Measurements from ENCODE around the gene KNOP1. TPM values are rescaled to one million over a fixed set of nuclear protein-coding genes. Genes with fewer than 3 reads are reported as not detected.
"Not testable (repeated sequence)": the region's sequence is repeated elsewhere in the genome, so short reads cannot be mapped to it uniquely, and the experiment has no call there.

The KNOP1 gene
- total RNA-seq, 2 donors from 2014 or later = 83.9 to 95.9 TPM

DNA sequence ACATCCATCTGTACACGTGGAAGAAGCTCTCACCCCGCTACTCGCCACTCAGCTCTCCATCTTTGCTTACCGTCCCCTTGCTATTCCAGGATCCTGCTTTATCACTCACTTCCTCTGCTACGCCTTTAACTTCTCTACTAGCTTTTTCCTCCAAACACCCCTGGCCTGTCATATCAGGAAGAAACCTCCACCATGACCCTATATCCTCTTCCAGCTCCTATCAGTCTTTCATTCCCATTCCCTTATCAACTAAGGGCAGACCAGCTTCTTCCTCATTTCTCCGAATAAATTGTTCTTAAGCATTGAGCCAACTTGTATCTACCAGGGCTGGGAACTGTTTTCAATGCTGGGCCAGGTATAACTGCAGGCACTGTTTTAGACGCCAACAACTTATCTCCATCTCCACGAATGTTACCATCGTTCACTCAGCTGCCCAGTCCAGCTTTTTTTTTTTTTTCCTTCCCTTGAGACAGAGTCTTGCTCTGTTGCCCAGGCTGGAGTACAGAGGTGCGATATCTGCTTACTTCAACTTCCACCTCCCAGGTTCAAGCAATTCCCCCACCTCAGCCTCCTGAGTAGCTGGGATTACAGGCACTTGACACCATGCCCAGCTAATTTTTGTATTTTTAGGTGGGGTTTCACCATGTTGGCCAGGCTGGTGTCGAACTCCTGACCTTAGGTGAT, 4.4 kb upstream of the KNOP1 start:
- 84 to 90% methylated on average over 10 to 11 of the region's 11 CpGs for WGBS, 2 experiments (ENCODE audit: insufficient coverage in 1 of 2, insufficient read length in 1 of 2)
- no peaks in the 10 kb centered on the region for H3K36me3 ChIP-seq (ENCODE audit: control insufficient read depth, insufficient read depth, low read length)
- TF ChIP-seq, protein P1, sequence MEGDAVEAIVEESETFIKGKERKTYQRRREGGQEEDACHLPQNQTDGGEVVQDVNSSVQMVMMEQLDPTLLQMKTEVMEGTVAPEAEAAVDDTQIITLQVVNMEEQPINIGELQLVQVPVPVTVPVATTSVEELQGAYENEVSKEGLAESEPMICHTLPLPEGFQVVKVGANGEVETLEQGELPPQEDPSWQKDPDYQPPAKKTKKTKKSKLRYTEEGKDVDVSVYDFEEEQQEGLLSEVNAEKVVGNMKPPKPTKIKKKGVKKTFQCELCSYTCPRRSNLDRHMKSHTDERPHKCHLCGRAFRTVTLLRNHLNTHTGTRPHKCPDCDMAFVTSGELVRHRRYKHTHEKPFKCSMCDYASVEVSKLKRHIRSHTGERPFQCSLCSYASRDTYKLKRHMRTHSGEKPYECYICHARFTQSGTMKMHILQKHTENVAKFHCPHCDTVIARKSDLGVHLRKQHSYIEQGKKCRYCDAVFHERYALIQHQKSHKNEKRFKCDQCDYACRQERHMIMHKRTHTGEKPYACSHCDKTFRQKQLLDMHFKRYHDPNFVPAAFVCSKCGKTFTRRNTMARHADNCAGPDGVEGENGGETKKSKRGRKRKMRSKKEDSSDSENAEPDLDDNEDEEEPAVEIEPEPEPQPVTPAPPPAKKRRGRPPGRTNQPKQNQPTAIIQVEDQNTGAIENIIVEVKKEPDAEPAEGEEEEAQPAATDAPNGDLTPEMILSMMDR (conservative IDR thresholded peaks at IDR 0.05) = no peak
- peaks cover 6% of the 10 kb centered on the region for H3K36me3 Mint-ChIP-seq (ENCODE audit: low read depth)
- DNase-seq = no peak
- H3K9ac ChIP-seq (ENCODE audit: extremely low read depth, low read length, poor library complexity, severe bottlenecking) = no peak overlapping the region
- H3K27me3 ChIP-seq (ENCODE audit: control insufficient read depth, insufficient read depth, low read length, poor library complexity, severe bottlenecking) = no peaks in the 10 kb centered on the region
- peaks cover 38% of the 10 kb centered on the region for H3K4me1 Mint-ChIP-seq
- H3K27me3 Mint-ChIP-seq (ENCODE audit: insufficient read depth) = no peaks in the 10 kb centered on the region
- H3K4me3 ChIP-seq (ENCODE audit: low read length) = no peak overlapping the region
- H3K9me3 Mint-ChIP-seq = peaks cover 1% of the 10 kb centered on the region
- peaks cover 3% of the 10 kb centered on the region for H3K4me1 ChIP-seq (ENCODE audit: control insufficient read depth, insufficient read depth, low read length)
- H3K27ac ChIP-seq (ENCODE audit: low read depth, low read length) = no peak overlapping the region
- H3K27ac Mint-ChIP-seq = peak overlapping the region; percentile 17
- no peaks in the 10 kb centered on the region for H3K9me3 ChIP-seq (ENCODE audit: control insufficient read depth, low read length)
- H3K4me3 Mint-ChIP-seq = no peak overlapping the region

DNA sequence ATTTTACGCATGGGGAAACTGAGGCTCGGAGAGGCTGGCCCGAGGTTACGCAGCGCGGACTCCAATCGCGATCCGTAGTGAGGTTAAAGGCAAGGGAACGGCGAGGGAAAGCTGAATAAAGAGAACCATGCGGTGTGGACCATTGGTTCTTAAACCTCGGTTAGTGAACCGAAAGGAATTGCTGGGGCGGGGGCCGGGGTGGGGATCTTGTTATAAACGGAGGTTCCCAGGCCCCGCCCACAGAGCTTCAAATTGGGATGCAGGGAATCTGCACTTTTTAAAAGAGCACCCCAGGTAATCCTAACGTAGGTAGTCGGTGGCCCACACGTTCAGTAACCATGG, 568 bp upstream of the KNOP1 start:
- H3K9me3 ChIP-seq (ENCODE audit: control insufficient read depth, low read length) = no peaks in the 10 kb centered on the region

DNA sequence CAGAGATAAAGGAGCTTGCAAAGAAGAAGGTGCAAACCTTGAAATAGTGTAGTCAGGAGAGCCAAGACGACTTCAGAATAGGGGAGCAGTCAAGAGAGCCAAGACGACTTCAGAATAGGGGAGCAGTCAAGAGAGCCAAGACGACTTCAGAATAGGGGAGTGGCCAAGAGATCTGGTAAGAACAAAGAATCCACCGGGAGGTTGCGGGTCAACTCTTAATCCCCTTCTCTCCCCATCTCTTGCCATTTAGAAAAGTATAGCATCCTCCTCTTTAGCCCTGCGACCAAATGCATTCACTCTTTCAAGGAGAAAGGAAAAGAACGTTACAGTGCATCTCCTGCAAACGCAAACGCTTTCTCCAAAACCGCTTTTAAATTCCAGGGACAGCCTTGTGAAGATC, 713 bp downstream of the KNOP1 start:
- Histone ChIP-seq H3K4me3 (ENCODE audit: low read length) (peak overlapping the region; percentile 99), H3K9ac (ENCODE audit: extremely low read depth, low read length, poor library complexity, severe bottlenecking) (peak overlapping the region; percentile 96), H3K27me3 (ENCODE audit: control insufficient read depth, insufficient read depth, low read length, poor library complexity, severe bottlenecking) (no peaks in the 10 kb centered on the region), H3K36me3 (ENCODE audit: control insufficient read depth, insufficient read depth, low read length) (peaks cover 34% of the 10 kb centered on the region), H3K9me3 (ENCODE audit: control insufficient read depth, low read length) (no peaks in the 10 kb centered on the region), H3K4me1 (ENCODE audit: control insufficient read depth, insufficient read depth, low read length) (peaks cover 3% of the 10 kb centered on the region), H3K27ac (ENCODE audit: low read depth, low read length) (peak overlapping the region; percentile 91)
- TF ChIP-seq, protein P1 (conservative IDR thresholded peaks at IDR 0.05) = no peak
- Mint-ChIP-seq H3K9me3 (no peaks in the 10 kb centered on the region), H3K4me3 (peak overlapping the region; percentile 96), H3K27ac (peak overlapping the region; percentile 97), H3K36me3 (ENCODE audit: low read depth) (peaks cover 23% of the 10 kb centered on the region), H3K27me3 (ENCODE audit: insufficient read depth) (no peaks in the 10 kb centered on the region), H3K4me1 (peaks cover 38% of the 10 kb centered on the region)
- DNase-seq = no peak
- 0 to 1% methylated on average over 10 of the region's 10 CpGs for WGBS, 2 experiments (ENCODE audit: insufficient coverage in 1 of 2, insufficient read length in 1 of 2)

More for the DNA sequence above, 568 bp upstream of the KNOP1 start:
- H3K4me3 ChIP-seq (ENCODE audit: low read length) = peak overlapping the region; percentile 99
- H3K4me1 ChIP-seq (ENCODE audit: control insufficient read depth, insufficient read depth, low read length) = peaks cover 3% of the 10 kb centered on the region
- H3K27me3 Mint-ChIP-seq (ENCODE audit: insufficient read depth) = no peaks in the 10 kb centered on the region
- H3K36me3 Mint-ChIP-seq (ENCODE audit: low read depth) = peaks cover 18% of the 10 kb centered on the region
- peak overlapping the region; percentile 96 for H3K4me3 Mint-ChIP-seq
- DNase-seq = no peak
- peaks cover 45% of the 10 kb centered on the region for H3K4me1 Mint-ChIP-seq
- TF ChIP-seq, protein P1 (conservative IDR thresholded peaks at IDR 0.05) = no peak
- H3K27me3 ChIP-seq (ENCODE audit: control insufficient read depth, insufficient read depth, low read length, poor library complexity, severe bottlenecking) = no peaks in the 10 kb centered on the region
- peak overlapping the region; percentile 96 for H3K9ac ChIP-seq (ENCODE audit: extremely low read depth, low read length, poor library complexity, severe bottlenecking)
- H3K27ac Mint-ChIP-seq = no peak overlapping the region
- peaks cover 22% of the 10 kb centered on the region for H3K36me3 ChIP-seq (ENCODE audit: control insufficient read depth, insufficient read depth, low read length)
- WGBS, 2 experiments (ENCODE audit: insufficient coverage in 1 of 2, insufficient read length in 1 of 2) = 1 to 2% methylated on average over 18 to 21 of the region's 21 CpGs
- peak overlapping the region; percentile 71 for H3K27ac ChIP-seq (ENCODE audit: low read depth, low read length)
- H3K9me3 Mint-ChIP-seq = no peaks in the 10 kb centered on the region

DNA sequence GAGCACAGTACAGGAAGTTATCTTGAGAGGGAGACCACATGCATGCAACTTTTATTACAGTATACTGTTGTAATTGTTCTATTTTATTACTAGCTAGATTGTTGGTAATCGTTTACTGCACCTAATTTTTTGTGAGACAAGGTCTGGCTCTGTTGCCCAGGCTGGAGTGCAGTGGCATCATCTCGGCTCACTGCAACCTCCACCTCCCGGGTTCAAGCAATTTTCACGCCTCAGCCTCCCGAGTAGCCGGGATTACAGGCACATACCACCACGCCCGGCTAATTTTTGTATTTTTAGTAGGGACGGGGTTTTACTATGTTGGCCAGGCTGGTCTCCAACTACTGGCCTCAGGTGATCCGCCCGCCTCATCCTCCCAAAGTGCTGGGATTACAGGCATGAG, 1.3 kb downstream of the KNOP1 start:
- not testable (repeated sequence) for DNase-seq; H3K9me3 Mint-ChIP-seq; H3K27ac ChIP-seq (ENCODE audit: low read depth, low read length); H3K27me3 Mint-ChIP-seq (ENCODE audit: insufficient read depth); H3K9me3 ChIP-seq (ENCODE audit: control insufficient read depth, low read length); H3K27me3 ChIP-seq (ENCODE audit: control insufficient read depth, insufficient read depth, low read length, poor library complexity, severe bottlenecking); H3K4me1 ChIP-seq (ENCODE audit: control insufficient read depth, insufficient read depth, low read length)
- peaks cover 39% of the 10 kb centered on the region for H3K36me3 ChIP-seq (ENCODE audit: control insufficient read depth, insufficient read depth, low read length)
- 43 to 59% methylated on average over 6 to 11 of the region's 11 CpGs for WGBS, 2 experiments (ENCODE audit: insufficient coverage in 1 of 2, insufficient read length in 1 of 2)
- Mint-ChIP-seq H3K4me1 (peaks cover 35% of the 10 kb centered on the region), H3K4me3 (peak overlapping the region; percentile 96), H3K27ac (peak overlapping the region; percentile 97), H3K36me3 (ENCODE audit: low read depth) (peaks cover 27% of the 10 kb centered on the region)
- peak overlapping the region; percentile 96 for H3K9ac ChIP-seq (ENCODE audit: extremely low read depth, low read length, poor library complexity, severe bottlenecking)
- peak overlapping the region; percentile 99 for H3K4me3 ChIP-seq (ENCODE audit: low read length)

Data from endodermal cell (in vitro differentiated cells).